ENCODE results near the gene CENPV. TPM values are rescaled to one million over a fixed set of nuclear protein-coding genes. Genes with fewer than 3 reads are reported as not detected.
A peak's percentile ranks its signal among the peaks of the same experiment; 100 is the strongest.

The CENPV gene
- total and polyA plus RNA-seq, 10 of the 15 experiments (the other 5 are each of a cell fraction or from before 2014, with no cell fraction given): 22.5 to 98.6 (median 80.8) TPM

GRCh38 chr17:16380640-16381495, 27.6 kb upstream of the CENPV start, which contains the start of gene UBB (continued):
- peak; percentile 17; the same call in 1 of the 2 replicates for TF ChIP-seq PRDM15 (CRISPR knock-in tag; IDR thresholded peaks at IDR 0.05)
- peak; percentile 59; the same call in 1 of the 2 replicates for TF ChIP-seq BMI1 (IDR thresholded peaks at IDR 0.05; ENCODE audit: borderline replicate concordance)
- no peak for TF ChIP-seq ZZZ3 (IDR thresholded peaks at IDR 0.05; ENCODE audit: control insufficient read depth, insufficient read length, low read depth)
- no peak for TF ChIP-seq ZNF274 (IDR thresholded peaks at IDR 0.05; ENCODE audit: insufficient read depth, insufficient read length)
- TF ChIP-seq RFX5 (IDR thresholded peaks at IDR 0.05; ENCODE audit: low read depth, low read length): peak; percentile 96
- TF ChIP-seq FOXK2 (IDR thresholded peaks at IDR 0.05): no peak; the same call in 1 of the 2 replicates
- peak; percentile 71; the same call in 1 of the 2 replicates for TF ChIP-seq PAX5 (IDR thresholded peaks at IDR 0.05; ENCODE audit: borderline replicate concordance, low read depth, low read length)
- TF ChIP-seq MYB (IDR thresholded peaks at IDR 0.05; ENCODE audit: borderline replicate concordance, low read depth, low read length): no peak
- TF ChIP-seq HSF1 (IDR thresholded peaks at IDR 0.05; ENCODE audit: low read depth, low read length): peak; percentile 99; the same call in 1 of the 2 replicates
- TF ChIP-seq CBX3 (IDR thresholded peaks at IDR 0.05; ENCODE audit: borderline replicate concordance, low read depth): no peak
